Neural cell (in vitro differentiated cells): ENCODE measurements around the gene TMEM212.

Experiments used
- CTCF ChIP-seq: fragments of 450-650 bp; IDR thresholded peaks from 2 replicates; pipeline ENCODE4 v1.5.1; 2014; ENCODE audit warnings: antibody characterized with exemption, mild to moderate bottlenecking, moderate library complexity; ENCODE audit not compliant: poor library complexity, severe bottlenecking
- EP300 ChIP-seq: fragments of 450-650 bp; conservative IDR thresholded peaks from 2 replicates; pipeline ENCODE4 v1.6.1; 2014; ENCODE audit warnings: antibody characterized with exemption, mild to moderate bottlenecking, moderate library complexity; ENCODE audit not compliant: poor library complexity, severe bottlenecking
- EZH2 ChIP-seq: fragments of 200-600, 300-800 bp; shearing (Covaris generic), sonication (generic); IDR thresholded peaks from 2 replicates; pipeline ENCODE4 v1.6.1; 2014; ENCODE audit warnings: antibody characterized with exemption, low read length, borderline replicate concordance, mild to moderate bottlenecking; ENCODE audit not compliant: insufficient read depth, poor library complexity, severe bottlenecking
- MXI1 ChIP-seq: fragments of 450-650 bp; conservative IDR thresholded peaks from 2 replicates; pipeline ENCODE4 v1.6.1; 2014; ENCODE audit warnings: antibody characterized with exemption, mild to moderate bottlenecking; ENCODE audit not compliant: poor library complexity, severe bottlenecking
- POLR2AphosphoS5 ChIP-seq: IDR thresholded peaks from 2 replicates; pipeline ENCODE4 v1.6.1; 2012
- RAD21 ChIP-seq: fragments of 450-650 bp; conservative IDR thresholded peaks from 2 replicates; pipeline ENCODE4 v1.6.1; 2014; ENCODE audit warnings: antibody characterized with exemption, mild to moderate bottlenecking, moderate library complexity

DNA sequence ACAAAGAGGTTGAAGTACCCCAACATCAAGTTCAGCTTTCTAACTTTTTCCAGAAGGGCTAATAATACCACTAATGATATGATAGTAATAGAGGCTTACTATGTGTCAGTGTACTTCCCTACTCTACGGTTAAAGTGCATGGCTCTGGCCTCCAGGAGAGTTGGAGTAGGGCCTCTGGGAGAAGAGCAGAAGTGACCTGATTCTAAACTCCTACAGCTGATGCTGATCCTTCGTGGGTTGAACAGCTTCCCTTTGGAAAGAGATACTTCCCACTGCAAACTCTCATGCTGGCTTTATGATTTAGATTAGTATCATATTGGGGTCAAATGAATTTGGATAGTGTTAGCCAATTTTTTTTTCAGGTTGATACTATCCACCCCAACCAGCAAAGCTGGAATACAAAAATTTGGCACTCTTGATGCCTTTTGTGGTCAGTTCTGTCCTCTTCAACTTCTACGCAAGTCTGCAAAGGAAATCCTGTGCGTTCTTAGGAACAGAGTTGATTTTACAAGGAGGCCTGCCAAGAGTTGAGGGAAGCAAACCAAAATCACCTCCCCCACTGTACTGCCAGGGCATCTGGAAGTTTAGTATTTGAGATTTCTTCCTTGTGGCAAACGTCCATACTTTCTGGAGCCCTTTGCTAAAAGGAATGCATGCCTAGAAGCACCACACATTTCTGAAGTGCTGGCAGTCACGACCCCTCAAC is 17.8 kb downstream of the TMEM212 start:
- TF ChIP-seq RAD21 (no peak), CTCF (no peak), EZH2 (no peak), MXI1 (no peak), EP300 (no peak), POLR2AphosphoS5 (no peak)
